Activated naive CD8-positive, alpha-beta T cell treated with anti-CD3 and anti-CD28 coated beads for 36 hours (primary cell): ENCODE data around the gene NCKAP5. TPM values are rescaled to one million over a fixed set of nuclear protein-coding genes. Genes with fewer than 3 reads are reported as not detected.
"Not testable (repeated sequence)": the region's sequence is repeated elsewhere in the genome, so short reads cannot be mapped to it uniquely, and the experiment has no call there.

Experiments used
- DNase-seq: peaks from one replicate; pipeline ENCODE4 v3.0.0; 2021
- H3K27ac Mint-ChIP-seq: one replicate; pipeline ENCODE4 v1.8.0; 2022; ENCODE audit warnings: mild to moderate bottlenecking, moderate library complexity, mixed read lengths
- H3K27me3 Mint-ChIP-seq: one replicate; pipeline ENCODE4 v1.8.0; 2022; ENCODE audit warnings: mild to moderate bottlenecking, mixed read lengths
- H3K36me3 Mint-ChIP-seq: one replicate; pipeline ENCODE4 v1.8.0; 2021; ENCODE audit warnings: mild to moderate bottlenecking, mixed read lengths
- H3K4me1 Mint-ChIP-seq: one replicate; pipeline ENCODE4 v1.8.0; 2021; ENCODE audit warnings: mixed read lengths
- H3K4me3 Mint-ChIP-seq: one replicate; pipeline ENCODE4 v1.8.0; 2022; ENCODE audit warnings: mild to moderate bottlenecking, moderate library complexity, mixed read lengths
- H3K9me3 Mint-ChIP-seq: one replicate; pipeline ENCODE4 v1.8.0; 2022; ENCODE audit warnings: mixed read lengths
- total RNA-seq, 2 experiments: library from RNA; stranded (reverse); gene quantifications; one replicate each; pipeline ENCODE4 v1.2.3, GENCODE V29; 2021

The NCKAP5 gene
- total RNA-seq, 2 experiments from 2014 or later = not detected

DNA sequence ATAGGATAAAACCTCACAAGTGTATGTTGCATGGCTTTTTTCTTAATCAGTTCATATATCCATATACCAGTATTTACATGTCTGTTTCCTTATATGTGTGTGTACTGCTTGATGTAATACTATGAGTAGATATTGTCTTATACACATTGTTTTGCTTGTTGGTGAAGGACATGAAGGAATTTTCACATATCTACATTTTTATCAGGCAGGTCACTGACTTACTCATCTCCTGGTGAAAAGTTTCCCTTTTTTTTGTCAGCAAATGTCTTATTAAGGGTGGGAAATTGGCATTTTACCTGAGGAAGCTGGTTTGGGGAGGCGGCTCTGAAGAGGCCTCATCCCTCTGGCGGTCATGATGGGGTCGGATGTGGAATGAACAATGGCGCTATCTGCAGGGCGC, 836.8 kb downstream of the NCKAP5 start:
- no peaks in the 10 kb centered on the region for H3K4me1 Mint-ChIP-seq
- H3K9me3 Mint-ChIP-seq = peaks cover 1% of the 10 kb centered on the region
- DNase-seq = no peak
- H3K27ac Mint-ChIP-seq = no peak overlapping the region
- H3K36me3 Mint-ChIP-seq = no peaks in the 10 kb centered on the region
- H3K27me3 Mint-ChIP-seq = no peaks in the 10 kb centered on the region
- no peak overlapping the region for H3K4me3 Mint-ChIP-seq

DNA sequence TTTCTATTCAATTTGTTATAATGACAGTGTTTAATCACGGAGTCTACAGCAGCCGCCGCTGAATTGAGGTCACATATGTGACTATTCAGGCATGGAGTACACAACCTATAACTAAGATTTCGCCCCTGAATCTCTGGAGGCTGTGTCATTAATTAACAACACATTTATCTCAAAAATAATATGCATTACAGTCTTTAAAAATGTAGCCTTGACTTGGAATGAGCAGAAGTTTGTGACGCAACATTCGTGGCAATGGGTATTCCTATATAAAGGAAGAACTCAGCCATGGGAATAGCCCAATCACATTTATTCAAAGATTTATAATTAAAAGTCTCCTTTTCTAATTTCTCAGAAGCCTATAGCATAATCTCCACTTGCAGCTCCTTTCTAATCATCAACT, 837.7 kb downstream of the NCKAP5 start:
- Mint-ChIP-seq H3K27me3 (no peaks in the 10 kb centered on the region), H3K9me3 (peaks cover 1% of the 10 kb centered on the region)

DNA sequence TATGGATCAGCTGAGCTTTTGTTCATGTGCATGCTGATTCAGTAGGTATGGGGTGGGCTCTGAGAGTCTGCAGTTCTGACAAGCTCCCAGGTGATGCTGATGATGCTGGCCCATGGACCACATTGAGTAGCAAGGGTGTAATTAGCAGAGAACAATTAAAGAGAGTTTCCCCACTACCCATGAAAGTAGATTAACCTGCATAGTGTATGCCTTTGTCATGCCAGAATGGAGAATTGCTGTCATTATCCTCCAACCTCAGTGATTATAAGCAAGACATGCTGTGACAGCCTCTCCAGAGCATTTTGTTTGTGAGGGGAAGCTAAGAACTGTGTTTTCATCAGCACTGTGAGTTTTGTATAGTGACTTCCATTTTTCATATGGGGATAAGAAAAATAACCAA, 838.7 kb downstream of the NCKAP5 start:
- no peaks in the 10 kb centered on the region for H3K4me1 Mint-ChIP-seq
- H3K9me3 Mint-ChIP-seq = peaks cover 1% of the 10 kb centered on the region
- H3K27me3 Mint-ChIP-seq = no peaks in the 10 kb centered on the region
- no peak for DNase-seq
- H3K27ac Mint-ChIP-seq = no peak overlapping the region
- no peak overlapping the region for H3K4me3 Mint-ChIP-seq
- no peaks in the 10 kb centered on the region for H3K36me3 Mint-ChIP-seq

More for the DNA sequence above, 837.7 kb downstream of the NCKAP5 start:
- Mint-ChIP-seq H3K4me3 (no peak overlapping the region), H3K27ac (no peak overlapping the region), H3K4me1 (no peaks in the 10 kb centered on the region), H3K36me3 (no peaks in the 10 kb centered on the region)
- no peak for DNase-seq

- DNase-seq = no peak
- Mint-ChIP-seq H3K4me1 (no peaks in the 10 kb centered on the region), H3K27ac (no peak overlapping the region), H3K36me3 (no peaks in the 10 kb centered on the region), H3K27me3 (no peaks in the 10 kb centered on the region), H3K4me3 (no peak overlapping the region), H3K9me3 (peaks cover 6% of the 10 kb centered on the region)
Observed at GRCh38 chr2:132726155-132726554, 842.1 kb downstream of the NCKAP5 start.

- DNase-seq = no peak
- Mint-ChIP-seq H3K36me3 (no peaks in the 10 kb centered on the region), H3K27me3 (no peaks in the 10 kb centered on the region), H3K9me3 (peaks cover 5% of the 10 kb centered on the region), H3K4me3 (no peak overlapping the region), H3K27ac (no peak overlapping the region), H3K4me1 (no peaks in the 10 kb centered on the region)
Observed at GRCh38 chr2:132725748-132726147, 842.5 kb downstream of the NCKAP5 start.

DNA sequence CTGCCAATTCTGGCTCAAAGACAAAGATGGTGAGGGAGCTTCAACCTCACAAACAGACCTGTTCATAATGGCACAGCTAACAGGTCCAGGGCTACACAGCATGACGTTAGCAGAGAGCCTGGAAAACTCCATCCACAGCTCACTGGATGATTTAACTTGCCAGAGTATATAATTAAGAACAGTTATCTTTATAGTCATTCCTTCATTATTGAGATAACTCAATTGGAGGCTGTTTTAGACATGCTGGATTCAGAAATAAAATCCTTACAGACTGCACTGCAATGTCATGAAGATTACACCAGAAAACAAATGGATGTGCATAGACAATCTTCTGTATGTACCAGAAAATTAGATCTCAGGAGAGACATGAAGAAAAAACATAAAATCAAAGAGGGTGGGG, 843.1 kb downstream of the NCKAP5 start:
- no peak overlapping the region for H3K4me3 Mint-ChIP-seq
- H3K36me3 Mint-ChIP-seq = no peaks in the 10 kb centered on the region
- H3K4me1 Mint-ChIP-seq = no peaks in the 10 kb centered on the region
- no peaks in the 10 kb centered on the region for H3K27me3 Mint-ChIP-seq
- peaks cover 5% of the 10 kb centered on the region for H3K9me3 Mint-ChIP-seq
- no peak for DNase-seq
- H3K27ac Mint-ChIP-seq = no peak overlapping the region

GRCh38 chr2:132721938-132722337, 846.3 kb downstream of the NCKAP5 start:
- DNase-seq = no peak
- Mint-ChIP-seq H3K4me1 (no peaks in the 10 kb centered on the region), H3K27ac (no peak overlapping the region), H3K9me3 (peaks cover 5% of the 10 kb centered on the region), H3K4me3 (no peak overlapping the region), H3K36me3 (no peaks in the 10 kb centered on the region), H3K27me3 (no peaks in the 10 kb centered on the region)

DNA sequence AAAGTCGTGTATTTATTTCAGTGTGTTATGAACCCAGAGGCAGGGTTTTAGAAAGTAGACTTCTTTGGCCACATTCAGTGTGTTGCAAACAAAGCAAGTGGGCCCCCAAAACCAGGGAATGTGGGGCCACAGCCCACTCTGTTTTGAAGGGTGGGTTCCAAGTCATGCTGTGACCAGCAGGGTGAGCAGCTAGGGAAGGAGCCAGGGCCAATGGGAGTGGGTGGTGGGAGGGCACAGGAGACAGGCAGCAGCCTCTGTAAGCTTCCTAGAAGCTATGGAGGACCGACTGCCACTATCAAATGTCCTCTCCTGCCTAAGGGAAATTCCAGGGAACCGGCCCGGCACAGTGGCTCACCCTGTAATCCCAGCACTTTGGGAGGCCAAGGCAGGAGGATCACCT, 847.9 kb downstream of the NCKAP5 start:
- Mint-ChIP-seq H3K27me3 (no peaks in the 10 kb centered on the region), H3K4me3 (no peak overlapping the region), H3K36me3 (no peaks in the 10 kb centered on the region), H3K27ac (no peak overlapping the region), H3K4me1 (no peaks in the 10 kb centered on the region), H3K9me3 (peaks cover 5% of the 10 kb centered on the region)
- DNase-seq = no peak

GRCh38 chr2:132719480-132719879, 848.8 kb downstream of the NCKAP5 start:
- Mint-ChIP-seq H3K27ac (no peak overlapping the region), H3K36me3 (no peaks in the 10 kb centered on the region), H3K9me3 (peaks cover 5% of the 10 kb centered on the region), H3K27me3 (no peaks in the 10 kb centered on the region), H3K4me3 (no peak overlapping the region), H3K4me1 (no peaks in the 10 kb centered on the region)
- DNase-seq = no peak

DNA sequence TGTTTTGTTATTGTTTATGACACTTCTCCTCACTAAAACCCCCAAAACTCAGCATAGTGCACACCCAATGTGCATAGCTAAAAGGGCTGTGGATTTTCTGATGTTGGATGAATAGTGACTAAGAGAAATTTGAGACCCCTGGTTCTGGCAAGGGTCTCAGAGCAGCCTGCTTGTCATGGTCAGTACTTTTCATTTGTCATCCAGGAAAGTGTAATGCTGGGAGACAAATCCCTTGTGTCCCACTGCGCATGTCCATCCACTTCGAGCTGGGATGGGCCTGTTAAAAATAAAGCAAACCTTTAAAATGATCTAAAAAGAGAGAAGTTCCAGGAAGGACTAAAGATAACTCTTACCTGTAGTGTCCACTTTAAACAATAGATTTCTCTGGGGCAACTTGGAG, 851.3 kb downstream of the NCKAP5 start:
- H3K27me3 Mint-ChIP-seq = no peaks in the 10 kb centered on the region

DNA sequence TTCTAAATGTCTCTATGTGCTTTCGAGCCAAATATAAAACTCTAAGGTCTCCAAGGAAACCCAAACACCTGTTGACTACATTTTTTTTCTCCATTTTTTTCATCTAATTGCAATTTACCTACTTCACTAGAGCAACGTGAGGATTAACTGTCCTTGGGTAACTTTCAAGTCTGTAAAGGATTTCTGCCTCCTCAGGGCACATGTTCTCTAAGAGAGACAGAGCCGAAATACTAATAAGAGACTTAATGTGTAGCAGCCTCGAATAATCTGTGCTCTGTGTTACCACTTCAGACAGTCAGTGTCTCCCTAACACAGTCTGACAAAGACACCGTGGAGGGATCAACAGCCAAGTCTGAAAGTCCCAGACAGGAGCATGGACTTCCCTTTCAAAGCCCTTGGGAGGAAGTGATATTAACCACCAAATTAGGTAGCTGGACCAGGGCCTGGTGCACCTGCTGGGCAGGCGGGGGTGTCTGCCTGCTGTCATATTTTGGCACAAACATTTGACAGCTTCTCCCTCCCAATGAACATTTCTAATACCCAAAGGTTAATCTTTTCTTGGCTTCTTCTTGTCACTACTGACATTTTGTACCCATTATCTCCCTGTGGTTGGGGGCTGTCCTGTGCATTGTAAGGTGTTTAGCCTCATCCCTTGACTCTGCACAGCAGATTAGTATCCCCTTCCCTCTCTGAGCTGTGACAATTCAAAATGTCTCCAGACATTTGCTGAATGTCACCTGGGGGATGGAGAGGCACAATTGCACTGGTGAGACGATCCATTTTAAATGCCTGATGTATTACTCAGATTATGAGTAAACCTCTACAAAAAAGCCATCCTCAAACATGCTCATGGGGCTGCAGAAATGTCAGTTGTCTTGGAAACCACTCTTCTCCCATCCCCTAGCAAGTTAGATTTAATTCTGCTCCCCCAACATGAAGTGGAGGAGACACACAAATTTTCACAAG, 852.6 kb downstream of the NCKAP5 start:
- Mint-ChIP-seq H3K27ac (no peak overlapping the region), H3K4me3 (no peak overlapping the region), H3K27me3 (no peaks in the 10 kb centered on the region), H3K4me1 (no peaks in the 10 kb centered on the region), H3K9me3 (no peaks in the 10 kb centered on the region), H3K36me3 (no peaks in the 10 kb centered on the region)
- no peak for DNase-seq

More for the DNA sequence above, 851.3 kb downstream of the NCKAP5 start:
- Mint-ChIP-seq H3K4me1 (no peaks in the 10 kb centered on the region), H3K36me3 (no peaks in the 10 kb centered on the region), H3K27ac (no peak overlapping the region), H3K4me3 (no peak overlapping the region), H3K9me3 (peaks cover 3% of the 10 kb centered on the region)
- no peak for DNase-seq

DNA sequence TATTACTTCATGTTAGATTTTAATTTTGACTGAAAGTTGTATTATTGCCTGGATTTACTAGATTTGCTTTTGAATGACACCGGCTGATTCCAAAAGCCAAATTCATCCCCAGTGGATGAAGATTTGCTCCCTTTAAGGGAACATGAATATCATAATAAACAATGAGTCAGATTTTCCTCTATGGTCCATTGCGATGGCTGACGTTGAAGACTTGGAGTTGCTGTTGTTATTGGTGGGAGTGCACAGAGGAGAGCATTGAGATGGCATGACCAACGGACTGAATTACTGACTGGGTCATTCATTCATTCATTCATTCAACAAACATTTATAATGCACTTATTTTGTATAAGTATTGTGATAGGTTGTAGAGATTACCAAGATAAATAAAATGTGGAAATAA, 864.9 kb downstream of the NCKAP5 start:
- Mint-ChIP-seq H3K4me3 (no peak overlapping the region), H3K9me3 (no peaks in the 10 kb centered on the region), H3K27ac (no peak overlapping the region), H3K4me1 (no peaks in the 10 kb centered on the region), H3K27me3 (no peaks in the 10 kb centered on the region), H3K36me3 (no peaks in the 10 kb centered on the region)
- no peak for DNase-seq

DNA sequence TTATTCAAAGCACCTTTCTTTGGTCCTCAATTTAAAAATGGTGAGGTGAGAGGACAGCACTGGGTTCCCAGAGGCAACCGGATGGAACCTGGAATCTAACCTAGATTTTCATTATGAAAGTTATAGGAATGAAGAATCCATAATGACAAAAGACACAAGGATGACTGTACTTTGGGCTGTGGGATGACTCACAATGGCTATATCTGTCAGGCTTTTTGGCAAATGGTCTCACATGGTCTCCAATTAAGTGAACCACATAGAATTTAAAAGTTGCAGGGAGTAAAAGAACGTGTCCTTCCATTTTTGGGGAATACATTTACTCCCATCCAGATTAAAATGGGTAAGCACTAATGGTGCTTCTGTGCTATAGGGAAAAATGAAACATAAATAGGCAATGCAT, 866.5 kb downstream of the NCKAP5 start:
- H3K9me3 Mint-ChIP-seq = no peaks in the 10 kb centered on the region
- no peaks in the 10 kb centered on the region for H3K27me3 Mint-ChIP-seq
- no peak overlapping the region for H3K27ac Mint-ChIP-seq
- no peaks in the 10 kb centered on the region for H3K4me1 Mint-ChIP-seq
- DNase-seq = no peak
- H3K36me3 Mint-ChIP-seq = no peaks in the 10 kb centered on the region
- no peak overlapping the region for H3K4me3 Mint-ChIP-seq

- not testable (repeated sequence) for DNase-seq, H3K36me3 Mint-ChIP-seq, H3K27me3 Mint-ChIP-seq, H3K9me3 Mint-ChIP-seq, H3K4me3 Mint-ChIP-seq, H3K4me1 Mint-ChIP-seq, H3K27ac Mint-ChIP-seq
Observed at GRCh38 chr2:132699802-132700201, 868.5 kb downstream of the NCKAP5 start.

DNA sequence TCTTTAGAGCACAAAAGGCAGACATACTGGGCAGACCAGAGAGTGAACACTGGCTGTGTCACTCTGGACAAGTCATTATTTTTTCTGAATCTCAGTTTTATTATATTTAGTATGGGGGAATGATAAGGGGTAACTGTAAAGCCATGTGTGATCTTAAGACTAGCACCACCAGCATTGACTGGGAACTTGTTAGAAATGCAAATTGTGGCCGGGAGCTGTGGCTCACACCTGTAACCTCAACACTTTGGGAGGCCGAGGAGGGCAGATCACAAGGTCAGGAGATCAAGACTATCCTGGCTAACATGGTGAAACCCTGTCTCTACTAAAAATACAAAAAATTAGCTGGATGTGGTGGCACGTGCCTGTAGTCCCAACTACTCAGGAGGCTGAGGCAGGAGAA, 869.9 kb downstream of the NCKAP5 start:
- not testable (repeated sequence) for H3K27me3 Mint-ChIP-seq, H3K4me3 Mint-ChIP-seq, H3K36me3 Mint-ChIP-seq, H3K9me3 Mint-ChIP-seq, DNase-seq, H3K27ac Mint-ChIP-seq, H3K4me1 Mint-ChIP-seq

GRCh38 chr2:132697556-132698205, 870.6 kb downstream of the NCKAP5 start:
- H3K36me3 Mint-ChIP-seq = no peaks in the 10 kb centered on the region

More at GRCh38 chr2:132697556-132698205, 870.6 kb downstream of the NCKAP5 start:
- no peak for DNase-seq
- no peak overlapping the region for H3K27ac Mint-ChIP-seq
- no peaks in the 10 kb centered on the region for H3K4me1 Mint-ChIP-seq
- H3K9me3 Mint-ChIP-seq = peaks cover 1% of the 10 kb centered on the region
- peaks cover 4% of the 10 kb centered on the region for H3K27me3 Mint-ChIP-seq
- no peak overlapping the region for H3K4me3 Mint-ChIP-seq
